Stimulated activated CD4-positive, alpha-beta T cell treated with anti-CD3 and anti-CD28 coated beads, TNF-alpha, amount 100 ng/mL, for 48 hours (primary cell): ENCODE results near the gene PADI6.
"Not testable (repeated sequence)": the region's sequence is repeated elsewhere in the genome, so short reads cannot be mapped to it uniquely, and the experiment has no call there.

Experiments used
- DNase-seq, 3 donors: peaks; one replicate each; pipeline ENCODE4 v3.0.0-alpha.2; 2020; ENCODE audit warnings: low read depth in 3 of 3

The PADI6 gene

GRCh38 chr1:17371896-17372295, at the start of gene PADI6:
Gene PADI6 (plus strand): TSS chr1:17372196. CDS start chr1:17372246, 50 bp downstream.
- DNase-seq: no peak

DNA sequence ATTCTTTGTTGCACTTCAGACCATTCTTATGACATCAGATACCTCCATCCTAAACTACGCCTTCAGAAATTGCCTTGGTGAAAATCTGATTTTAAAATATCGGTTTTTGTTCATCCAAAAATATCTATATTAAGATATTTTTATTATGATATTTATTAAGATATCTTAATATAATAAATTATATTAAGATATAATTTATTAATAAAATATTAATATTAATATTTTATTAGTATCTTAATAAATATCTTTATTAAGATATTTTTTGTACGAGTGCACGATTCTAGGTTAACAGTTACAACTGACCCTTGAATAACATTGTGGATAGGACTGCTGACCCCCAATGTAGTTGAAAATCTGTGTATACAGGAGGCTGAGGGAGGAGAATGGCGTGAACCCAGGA, 43.1 kb upstream of the PADI6 start:
- DNase-seq: no peak

DNA sequence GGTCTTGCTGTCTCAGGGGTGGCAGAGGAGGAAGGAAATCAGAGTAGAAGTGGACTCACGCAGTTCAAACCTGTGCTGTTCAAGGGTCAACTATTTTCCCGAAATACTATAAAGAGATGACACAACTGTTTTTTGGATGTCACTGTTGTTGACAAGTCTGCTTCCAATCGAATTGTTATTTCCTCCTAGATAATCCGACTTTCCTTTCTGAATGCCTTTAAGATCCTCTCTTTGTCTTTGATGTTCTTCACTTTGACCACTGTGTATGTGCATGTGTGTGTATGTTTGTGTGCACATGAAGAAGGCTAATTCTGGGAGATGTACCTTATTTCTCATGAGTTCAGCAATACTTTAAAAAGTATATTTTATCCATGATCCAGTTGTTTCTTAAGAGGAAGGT, 42.4 kb upstream of the PADI6 start:
- no peak for DNase-seq

GRCh38 chr1:17330856-17331255, 41.1 kb upstream of the PADI6 start:
- DNase-seq: no peak

DNA sequence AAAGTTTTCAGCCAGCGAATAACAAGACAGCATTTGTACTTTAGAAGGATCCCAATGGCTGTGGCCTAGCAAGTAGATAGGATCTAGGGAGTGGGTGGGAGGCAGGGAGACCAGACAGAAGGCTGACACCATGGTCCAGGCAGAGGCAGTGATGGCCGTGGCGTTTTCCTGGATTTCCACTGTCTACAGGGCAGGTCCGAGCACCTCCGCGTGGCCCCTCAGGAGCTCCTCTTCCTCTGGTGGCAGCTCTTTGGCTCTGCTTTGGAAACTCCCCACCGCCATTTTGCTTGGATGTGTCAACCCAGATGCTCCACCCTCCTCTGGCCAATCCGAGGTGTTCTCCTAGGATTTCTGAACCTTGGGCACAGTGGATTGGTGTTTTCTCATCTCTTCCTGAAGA, 38.9 kb upstream of the PADI6 start:
- DNase-seq: no peak

DNA sequence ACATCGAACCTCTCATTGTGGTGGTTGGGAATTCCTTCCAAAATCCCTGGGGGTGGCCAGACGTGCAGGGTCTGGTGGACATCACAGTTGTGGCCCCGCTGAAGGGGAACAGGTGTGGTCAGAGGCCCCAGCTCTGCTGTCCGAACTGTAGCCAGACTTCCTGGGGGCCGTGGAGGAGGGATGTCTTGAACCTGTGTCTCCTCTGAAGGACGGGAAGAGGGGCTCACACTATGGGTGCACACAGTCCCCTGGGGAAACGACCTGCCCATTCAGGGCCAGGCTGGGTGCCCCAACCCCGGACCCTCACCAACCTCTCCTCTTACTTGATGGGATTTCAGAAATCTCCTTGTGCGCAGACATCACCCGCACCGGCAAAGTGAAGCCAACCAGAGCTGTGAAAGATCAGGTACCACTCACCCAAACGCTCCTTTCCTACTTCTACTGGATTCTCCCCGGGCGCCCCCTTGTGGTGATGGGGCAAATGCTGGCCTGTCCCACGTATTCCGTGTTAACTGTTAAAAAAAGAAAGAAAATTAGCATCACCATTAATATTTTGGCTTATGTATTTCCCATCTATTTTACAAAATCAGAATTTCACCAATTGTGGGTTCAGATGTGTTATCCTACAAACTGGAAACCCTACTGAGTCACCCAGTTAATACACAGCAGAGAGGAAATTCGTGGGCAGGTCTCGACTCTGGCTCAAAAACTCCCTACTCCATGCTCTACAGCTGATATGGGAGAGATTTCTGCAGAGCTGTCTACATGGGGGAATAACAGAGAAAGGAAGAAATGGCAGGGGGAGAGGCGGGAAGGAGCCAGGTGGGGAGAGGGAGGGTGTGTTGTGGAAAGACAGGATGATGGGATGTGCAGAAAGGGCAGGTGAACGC, 35.9 kb upstream of the PADI6 start:
- peak; percentile 43 to 73 (median 60) for DNase-seq

DNA sequence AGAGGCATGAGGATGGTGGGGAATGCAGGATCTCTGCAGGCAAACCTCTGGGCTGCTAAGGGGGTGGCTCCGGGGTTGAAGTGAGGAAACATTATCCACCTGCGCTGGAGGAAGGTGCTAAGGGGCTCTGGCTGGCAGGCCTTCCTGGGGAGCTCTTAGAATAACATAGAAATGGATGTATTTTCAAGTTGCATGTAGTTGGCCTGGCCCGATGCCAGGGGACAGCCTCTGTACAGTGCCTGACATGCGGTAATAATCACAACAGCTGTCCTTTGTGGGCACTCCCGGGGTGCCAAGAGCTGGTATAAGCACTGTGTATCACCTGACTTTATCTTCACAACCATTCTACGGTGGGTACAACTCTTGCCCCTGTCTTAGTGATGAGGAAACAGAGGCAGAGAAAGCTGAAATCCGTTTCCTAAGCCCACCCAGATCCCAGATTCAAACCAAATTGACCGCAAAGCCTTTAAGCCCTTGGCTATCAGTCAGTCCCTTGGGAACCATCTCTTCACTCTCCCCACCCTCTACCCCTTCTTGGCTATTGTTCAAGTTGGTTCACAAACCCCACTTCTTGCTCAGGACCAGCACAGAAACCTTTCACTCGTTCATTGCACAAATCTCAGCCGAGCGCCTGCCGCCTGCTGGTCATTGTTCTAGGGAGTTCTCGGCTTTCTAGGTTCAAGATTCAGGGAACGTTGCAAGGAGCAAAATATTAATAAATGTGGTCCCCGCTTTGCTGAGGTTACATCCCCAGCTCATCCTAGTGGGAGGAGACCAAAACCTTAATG, 33.1 kb upstream of the PADI6 start:
- DNase-seq: no peak

- DNase-seq: no peak
These were observed 32.5 kb upstream of the PADI6 start for GRCh38 chr1:17339521-17339920.

GRCh38 chr1:17340358-17340757, 31.6 kb upstream of the PADI6 start:
- DNase-seq: no peak

GRCh38 chr1:17342014-17342441, 30.0 kb upstream of the PADI6 start:
- no peak for DNase-seq

DNA sequence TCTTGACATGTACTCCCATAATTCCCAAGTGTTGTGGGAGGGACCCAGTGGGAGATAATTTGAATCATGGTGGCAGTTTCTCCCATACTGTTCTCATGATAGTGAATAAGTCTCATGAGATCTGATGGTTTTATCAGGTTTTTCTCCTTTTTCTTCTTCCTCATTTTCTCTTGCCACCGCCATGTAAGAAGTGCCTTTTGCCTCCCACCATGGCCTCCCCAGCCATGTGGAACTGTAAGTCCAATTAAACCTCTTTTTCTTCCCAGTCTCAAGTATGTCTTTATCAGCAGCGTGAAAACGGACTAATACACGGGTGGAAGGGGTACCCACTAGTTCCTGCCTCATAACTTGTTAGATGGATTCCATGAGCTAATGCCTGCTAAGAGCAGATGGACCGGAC, 26.5 kb upstream of the PADI6 start:
- not testable (repeated sequence) for DNase-seq

GRCh38 chr1:17346046-17346789, 25.8 kb upstream of the PADI6 start:
- no peak for DNase-seq

GRCh38 chr1:17347769-17348592, 24.0 kb upstream of the PADI6 start:
- no peak for DNase-seq

- no peak for DNase-seq
These were observed 23.3 kb upstream of the PADI6 start for GRCh38 chr1:17348593-17349234.

GRCh38 chr1:17350083-17350482, 21.9 kb upstream of the PADI6 start:
- no peak for DNase-seq

DNA sequence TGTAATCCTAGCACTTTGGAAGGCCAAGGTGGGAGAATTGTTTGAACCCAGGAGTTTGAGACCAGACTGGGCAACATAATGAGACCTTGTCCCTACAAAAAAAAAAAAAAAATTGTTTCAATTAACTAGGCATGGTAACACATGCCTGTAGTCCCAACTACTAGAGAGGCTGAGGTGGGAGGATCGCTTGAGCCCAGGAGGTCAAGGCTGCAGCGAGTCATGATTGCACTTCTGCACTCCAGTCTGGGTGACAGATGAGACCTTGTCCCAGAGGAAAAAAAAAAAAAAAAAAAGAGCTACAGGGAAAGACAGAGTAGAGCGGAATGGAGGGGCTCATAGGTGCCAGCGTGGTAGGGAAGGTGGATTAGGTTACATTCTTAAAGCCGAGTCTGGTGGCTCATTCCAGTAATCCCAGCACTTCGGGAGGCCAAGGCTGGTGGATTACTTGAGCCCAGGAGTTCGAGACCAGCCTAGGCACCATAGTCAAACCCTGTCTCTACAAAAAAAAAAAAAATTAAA, 21.0 kb upstream of the PADI6 start:
- DNase-seq: no peak

- no peak for DNase-seq
These were observed 20.2 kb upstream of the PADI6 start for GRCh38 chr1:17351598-17352324.

- no peak for DNase-seq
These were observed 19.5 kb upstream of the PADI6 start for GRCh38 chr1:17352419-17352909.

DNA sequence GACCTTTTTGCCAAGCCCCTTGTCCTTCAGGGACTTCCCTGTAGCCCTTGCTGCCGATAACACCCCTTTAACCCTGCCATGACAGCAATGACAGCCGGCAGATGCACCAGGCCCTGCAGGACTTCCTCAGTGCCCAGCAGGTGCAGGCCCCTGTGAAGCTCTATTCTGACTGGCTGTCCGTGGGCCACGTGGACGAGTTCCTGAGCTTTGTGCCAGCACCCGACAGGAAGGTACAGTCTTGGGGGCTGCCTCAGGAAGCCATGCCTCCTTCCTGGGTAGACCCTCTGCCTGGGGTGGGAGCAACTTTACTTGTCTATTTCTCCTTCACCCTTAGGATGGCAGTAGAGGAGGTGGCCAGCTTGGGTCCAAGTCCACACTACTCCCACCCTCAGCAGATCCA, 16.1 kb upstream of the PADI6 start:
- no peak for DNase-seq
